ENCODE results near the gene RHOH. TPM values are rescaled to one million over a fixed set of nuclear protein-coding genes. Genes with fewer than 3 reads are reported as not detected.

RHOH gene
- polyA plus RNA-seq, 1 donor (not counting 4 experiments of a cell fraction or from before 2014, with no cell fraction given), result 0.04 TPM

DNA sequence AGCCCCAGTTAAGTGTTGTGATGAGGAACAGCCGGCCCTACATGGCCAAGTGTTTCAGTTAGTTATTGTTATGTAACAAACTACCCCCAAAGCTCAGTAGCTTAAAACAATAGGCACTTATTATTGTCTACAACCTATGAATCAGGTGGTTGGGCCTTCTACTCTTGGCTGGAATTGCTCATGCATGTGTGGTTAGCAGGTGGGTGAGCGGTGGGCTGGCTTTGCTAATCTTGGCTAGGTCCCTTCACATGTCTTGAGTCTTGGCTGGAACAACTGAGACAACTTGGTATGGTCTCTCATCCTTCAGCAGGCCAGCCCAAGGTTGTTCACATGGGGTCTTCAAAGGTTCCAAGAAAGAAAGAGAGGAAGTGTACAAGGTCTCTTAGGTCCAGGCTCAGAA is 83.8 kb downstream of the RHOH start:
- H3K9me1 ChIP-seq (ENCODE audit: control insufficient read depth, extremely low read depth, insufficient read depth, low read length), result peaks cover 2% of the 10 kb centered on the region
- no peak for FAIRE-seq
- DNase-seq (ENCODE audit: low read depth, low spot score), result no peak
- no peak overlapping the region for H3K27ac ChIP-seq (ENCODE audit: control insufficient read depth, insufficient read depth, low read length)
- no peaks in the 10 kb centered on the region for H3K36me3 ChIP-seq (ENCODE audit: control insufficient read depth in 2 of 2, extremely low read depth in 1 of 2, insufficient read depth in 2 of 2, low read length in 2 of 2)
- dilution Hi-C loops (cut with MboI; ENCODE audit: extremely low pct_ligation_motif_present, low sequenced_read_pairs), result no loop called here
- no peak overlapping the region for H3K9ac ChIP-seq (ENCODE audit: control insufficient read depth, extremely low read depth, insufficient read depth, low read length)
- H3K4me3 ChIP-seq (ENCODE audit: control insufficient read depth in 2 of 3, extremely low read depth in 1 of 3, insufficient read depth in 2 of 3, low read depth in 1 of 3, low read length in 3 of 3), result no peak overlapping the region
- no peak overlapping the region for H2AFZ ChIP-seq (ENCODE audit: control insufficient read depth, low read length)
- peaks cover 10% of the 10 kb centered on the region for H3K4me1 ChIP-seq (ENCODE audit: control insufficient read depth, extremely low read depth, insufficient read depth, low read length)
- H3K79me2 ChIP-seq (ENCODE audit: control insufficient read depth, insufficient read depth, low read length), result no peaks in the 10 kb centered on the region
- TF ChIP-seq EZH2 (IDR thresholded peaks at IDR 0.05; ENCODE audit: low read length), result no peak
- TF ChIP-seq, protein P1, sequence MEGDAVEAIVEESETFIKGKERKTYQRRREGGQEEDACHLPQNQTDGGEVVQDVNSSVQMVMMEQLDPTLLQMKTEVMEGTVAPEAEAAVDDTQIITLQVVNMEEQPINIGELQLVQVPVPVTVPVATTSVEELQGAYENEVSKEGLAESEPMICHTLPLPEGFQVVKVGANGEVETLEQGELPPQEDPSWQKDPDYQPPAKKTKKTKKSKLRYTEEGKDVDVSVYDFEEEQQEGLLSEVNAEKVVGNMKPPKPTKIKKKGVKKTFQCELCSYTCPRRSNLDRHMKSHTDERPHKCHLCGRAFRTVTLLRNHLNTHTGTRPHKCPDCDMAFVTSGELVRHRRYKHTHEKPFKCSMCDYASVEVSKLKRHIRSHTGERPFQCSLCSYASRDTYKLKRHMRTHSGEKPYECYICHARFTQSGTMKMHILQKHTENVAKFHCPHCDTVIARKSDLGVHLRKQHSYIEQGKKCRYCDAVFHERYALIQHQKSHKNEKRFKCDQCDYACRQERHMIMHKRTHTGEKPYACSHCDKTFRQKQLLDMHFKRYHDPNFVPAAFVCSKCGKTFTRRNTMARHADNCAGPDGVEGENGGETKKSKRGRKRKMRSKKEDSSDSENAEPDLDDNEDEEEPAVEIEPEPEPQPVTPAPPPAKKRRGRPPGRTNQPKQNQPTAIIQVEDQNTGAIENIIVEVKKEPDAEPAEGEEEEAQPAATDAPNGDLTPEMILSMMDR (optimal IDR thresholded peaks at IDR 0.05 in 1 of 3, IDR thresholded peaks at IDR 0.05 in 1 of 3, conservative IDR thresholded peaks at IDR 0.05 in 1 of 3; ENCODE audit: extremely low read depth in 1 of 3, insufficient read depth in 2 of 3, low read length in 3 of 3), result no peak
- H3K9me3 ChIP-seq (ENCODE audit: control insufficient read depth, low read depth, low read length), result no peaks in the 10 kb centered on the region
- H3K27me3 ChIP-seq (ENCODE audit: control insufficient read depth, extremely low read depth, insufficient read depth, low read length), result no peaks in the 10 kb centered on the region
- H3K4me2 ChIP-seq (ENCODE audit: control insufficient read depth, extremely low read depth, insufficient read depth, low read depth, low read length), result no peak overlapping the region
- no peaks in the 10 kb centered on the region for H4K20me1 ChIP-seq (ENCODE audit: control insufficient read depth, extremely low read depth, insufficient read depth, low read length)

DNA sequence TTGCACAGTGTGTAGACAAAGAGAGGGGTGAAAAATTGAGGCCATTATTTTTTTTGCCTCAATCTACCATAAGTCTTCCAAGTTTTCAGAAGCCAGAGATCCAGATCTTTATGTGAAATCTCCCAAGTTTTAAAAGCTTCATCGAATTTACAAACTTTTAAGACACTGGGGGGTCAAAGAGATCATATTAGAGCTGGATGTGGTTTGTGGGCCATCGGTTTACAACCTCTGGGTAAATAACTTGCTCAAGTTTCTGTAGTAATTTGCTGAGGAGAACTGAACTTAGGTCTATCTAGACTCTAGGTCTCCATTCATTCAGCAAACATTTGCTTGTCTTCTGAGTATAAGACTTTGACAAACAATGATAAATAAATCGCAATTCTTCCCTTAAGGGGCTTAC is 84.3 kb downstream of the RHOH start:
- H3K79me2 ChIP-seq (ENCODE audit: control insufficient read depth, insufficient read depth, low read length), result no peaks in the 10 kb centered on the region
- DNase-seq (ENCODE audit: low read depth, low spot score) (no peak), FAIRE-seq (no peak)
- no peaks in the 10 kb centered on the region for H3K27me3 ChIP-seq (ENCODE audit: control insufficient read depth, extremely low read depth, insufficient read depth, low read length)
- dilution Hi-C loops (cut with MboI; ENCODE audit: extremely low pct_ligation_motif_present, low sequenced_read_pairs), result no loop called here
- H2AFZ ChIP-seq (ENCODE audit: control insufficient read depth, low read length), result no peak overlapping the region
- H4K20me1 ChIP-seq (ENCODE audit: control insufficient read depth, extremely low read depth, insufficient read depth, low read length), result no peaks in the 10 kb centered on the region
- peaks cover 10% of the 10 kb centered on the region for H3K4me1 ChIP-seq (ENCODE audit: control insufficient read depth, extremely low read depth, insufficient read depth, low read length)
- no peak overlapping the region for H3K4me2 ChIP-seq (ENCODE audit: control insufficient read depth, extremely low read depth, insufficient read depth, low read depth, low read length)
- no peaks in the 10 kb centered on the region for H3K9me3 ChIP-seq (ENCODE audit: control insufficient read depth, low read depth, low read length)
- no peak overlapping the region for H3K9ac ChIP-seq (ENCODE audit: control insufficient read depth, extremely low read depth, insufficient read depth, low read length)
- H3K36me3 ChIP-seq (ENCODE audit: control insufficient read depth in 2 of 2, extremely low read depth in 1 of 2, insufficient read depth in 2 of 2, low read length in 2 of 2), result no peaks in the 10 kb centered on the region
- no peak overlapping the region for H3K4me3 ChIP-seq (ENCODE audit: control insufficient read depth in 2 of 3, extremely low read depth in 1 of 3, insufficient read depth in 2 of 3, low read depth in 1 of 3, low read length in 3 of 3)
- no peak for TF ChIP-seq EZH2 (IDR thresholded peaks at IDR 0.05; ENCODE audit: low read length)
- TF ChIP-seq, protein P1 (optimal IDR thresholded peaks at IDR 0.05 in 1 of 3, IDR thresholded peaks at IDR 0.05 in 1 of 3, conservative IDR thresholded peaks at IDR 0.05 in 1 of 3; ENCODE audit: extremely low read depth in 1 of 3, insufficient read depth in 2 of 3, low read length in 3 of 3), result no peak
- no peak overlapping the region for H3K27ac ChIP-seq (ENCODE audit: control insufficient read depth, insufficient read depth, low read length)
- H3K9me1 ChIP-seq (ENCODE audit: control insufficient read depth, extremely low read depth, insufficient read depth, low read length), result peaks cover 2% of the 10 kb centered on the region

Data from keratinocyte (primary cell).